Activated CD8-positive, alpha-beta memory T cell treated with anti-CD3 and anti-CD28 coated beads for 1 hour (primary cell): ENCODE data around the gene ZNF670.
A peak's percentile ranks its signal among the peaks of the same experiment; 100 is the strongest.
"Not testable (repeated sequence)": the region's sequence is repeated elsewhere in the genome, so short reads cannot be mapped to it uniquely, and the experiment has no call there.

Source experiments
- DNase-seq, 2 donors: peaks; one replicate each; pipeline ENCODE4 v3.0.0-alpha.2; 2020; ENCODE audit warnings: low read depth in 1 of 2; ENCODE audit errors: extremely low read depth in 1 of 2

The ZNF670 gene

GRCh38 chr1:247078258-247079140 is at the start of gene ZNF670:
Gene ZNF670 (minus strand): TSS chr1:247078811. CDS start chr1:247078596, 215 bp downstream.
- DNase-seq: peak; percentile 62 to 67

- not testable (repeated sequence) for DNase-seq
Observed at GRCh38 chr1:247127519-247128282, 49.1 kb upstream of the ZNF670 start.

DNA sequence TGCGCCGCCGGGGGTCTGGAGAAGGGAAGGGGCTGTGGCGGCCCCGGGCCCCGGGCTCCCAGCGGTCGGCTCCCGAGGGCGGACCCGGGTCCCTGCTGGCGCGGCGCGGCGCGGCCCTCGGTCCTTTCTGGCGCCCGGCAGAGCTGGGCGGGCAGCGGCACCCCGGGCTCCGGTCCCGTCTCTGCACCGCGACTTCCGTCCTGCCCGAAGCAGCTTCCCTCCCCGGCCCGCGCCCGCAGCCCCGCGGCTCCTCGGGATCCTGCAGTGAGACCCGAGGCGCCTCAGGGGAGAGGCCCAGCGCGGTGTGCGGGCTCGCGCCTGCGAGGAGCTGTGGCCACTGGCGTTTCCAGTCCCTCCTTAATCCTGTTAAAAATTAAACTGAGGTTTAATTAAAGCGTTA is 48.0 kb upstream of the ZNF670 start:
- not testable (repeated sequence) for DNase-seq

GRCh38 chr1:247126166-247126565 is 47.6 kb upstream of the ZNF670 start:
- DNase-seq: not testable (repeated sequence)

DNA sequence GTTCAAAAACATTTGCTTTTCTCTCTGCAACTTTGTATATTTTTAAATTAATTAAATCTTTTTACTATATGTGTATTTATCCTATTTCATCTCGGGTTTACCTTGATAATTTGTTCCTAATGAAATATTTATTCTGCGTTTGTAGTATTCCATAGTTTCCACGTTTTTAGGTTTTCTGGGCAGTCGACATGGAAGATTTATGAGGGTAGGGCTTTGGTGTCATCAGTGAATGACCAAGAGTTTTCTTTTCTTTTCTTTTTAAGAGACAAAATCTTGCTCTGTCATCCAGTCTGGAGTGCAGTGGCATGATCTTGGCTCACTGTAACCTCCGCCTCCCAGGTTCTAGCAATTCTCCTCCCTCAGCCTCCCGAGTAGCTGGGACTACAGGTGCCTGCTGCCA is 42.8 kb upstream of the ZNF670 start:
- no peak for DNase-seq

GRCh38 chr1:247120408-247120668 is 41.7 kb upstream of the ZNF670 start:
- not testable (repeated sequence) for DNase-seq

GRCh38 chr1:247119600-247120407 is 41.2 kb upstream of the ZNF670 start:
- DNase-seq: no peak

DNA sequence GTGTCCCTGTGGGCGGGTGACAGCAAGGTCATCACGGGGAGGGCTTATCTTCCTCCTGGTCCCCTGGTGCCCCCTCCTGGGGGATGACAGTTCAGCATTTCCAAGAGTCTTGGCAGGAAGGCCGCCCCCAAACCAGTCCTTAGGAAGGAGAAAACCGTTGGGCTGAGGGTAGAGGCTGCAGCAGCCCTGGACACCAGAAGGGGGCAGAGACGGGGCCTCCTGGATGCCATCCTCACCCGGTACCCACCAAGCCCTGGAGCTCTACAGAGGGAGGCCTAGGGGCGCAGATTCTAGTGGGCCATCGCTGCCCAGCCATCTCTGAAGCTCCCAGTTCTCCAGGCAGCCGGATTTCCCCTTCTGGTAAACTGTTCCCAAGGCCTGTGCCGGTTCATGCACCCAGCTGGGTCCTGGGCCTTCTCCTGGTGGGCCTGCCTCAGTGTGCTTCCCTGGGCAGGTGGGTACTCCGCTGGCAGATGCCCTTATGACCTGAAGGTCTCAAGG is 40.4 kb upstream of the ZNF670 start:
- DNase-seq: no peak

- DNase-seq: no peak
Observed at GRCh38 chr1:247115545-247115944, 36.9 kb upstream of the ZNF670 start.

DNA sequence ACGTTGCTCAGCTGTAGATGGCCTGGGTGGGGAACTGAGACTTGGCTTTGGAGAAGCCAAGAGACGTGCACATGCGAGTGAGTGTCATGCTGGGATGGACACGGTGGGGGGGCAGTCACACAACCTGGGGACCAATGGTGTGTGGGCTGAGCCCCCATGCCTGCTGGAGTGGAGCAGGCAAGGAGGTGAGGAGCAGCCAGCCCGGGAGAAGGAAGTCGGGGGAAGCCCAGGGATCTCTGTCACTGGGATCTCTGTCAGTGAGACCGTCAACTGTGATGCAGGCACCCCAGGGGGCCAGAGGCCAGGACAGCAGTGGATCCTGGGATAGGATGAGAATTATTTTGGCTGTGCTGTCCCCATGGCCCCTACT is 36.5 kb upstream of the ZNF670 start:
- DNase-seq: no peak

DNA sequence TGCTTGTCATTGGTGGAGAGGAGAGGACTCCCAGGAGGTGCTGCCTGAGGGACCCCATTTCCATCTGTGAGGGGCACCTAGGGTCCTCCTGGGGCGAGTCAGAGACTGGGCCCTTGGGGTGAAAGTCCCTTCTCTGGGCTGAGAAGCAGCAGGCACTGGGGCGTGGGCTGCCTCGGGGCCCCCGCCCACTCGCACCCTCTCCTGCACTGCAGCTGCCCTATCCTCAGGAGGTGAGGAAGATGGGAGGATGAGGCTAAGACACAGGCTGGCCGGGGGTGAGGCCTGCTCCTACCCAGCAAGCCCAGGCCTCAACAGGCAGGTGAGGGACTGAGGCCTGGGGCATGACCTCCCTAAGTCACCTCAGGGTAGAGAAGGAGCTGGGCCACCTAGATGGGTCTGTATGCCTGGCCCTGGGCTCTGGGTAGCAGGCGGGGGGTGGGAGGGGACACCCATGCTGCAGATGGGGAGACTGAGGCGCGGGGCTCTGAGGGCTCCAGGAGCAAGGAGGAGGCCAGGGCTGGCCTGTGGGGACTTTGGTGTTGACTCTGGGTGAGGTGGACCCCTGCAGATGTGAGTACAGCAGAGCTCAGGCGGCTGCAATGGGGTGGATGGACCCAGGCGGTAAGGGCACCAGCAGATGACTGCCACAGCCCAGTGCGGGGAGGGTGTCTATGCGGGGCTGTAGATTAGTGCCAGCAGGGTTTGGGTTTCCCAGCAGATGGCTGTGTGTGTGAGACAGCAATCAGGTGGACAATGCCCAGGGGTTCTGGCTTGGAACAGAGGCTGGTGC is 35.9 kb upstream of the ZNF670 start:
- no peak for DNase-seq

- no peak for DNase-seq
Observed at GRCh38 chr1:247113733-247114271, 35.2 kb upstream of the ZNF670 start.

DNA sequence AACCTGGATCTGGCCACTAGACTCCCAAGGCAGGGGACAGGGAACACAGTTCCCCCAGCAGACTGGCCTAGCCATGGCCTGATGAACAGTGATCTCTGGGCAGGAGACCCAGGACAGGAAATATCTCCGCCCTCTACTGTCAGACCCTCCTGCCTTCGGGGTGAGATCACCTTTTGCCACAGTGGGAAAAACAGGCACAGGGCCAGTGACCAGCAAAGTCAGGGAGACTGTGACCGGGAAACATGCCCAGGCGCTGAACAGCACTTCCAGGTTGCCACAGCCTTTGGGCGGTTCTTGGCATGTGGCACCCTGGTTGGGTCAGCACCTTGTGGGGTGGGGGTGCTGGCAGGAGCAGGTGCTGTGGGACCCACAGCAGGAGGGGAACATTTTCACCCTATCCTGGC is 34.5 kb upstream of the ZNF670 start:
- no peak for DNase-seq

DNA sequence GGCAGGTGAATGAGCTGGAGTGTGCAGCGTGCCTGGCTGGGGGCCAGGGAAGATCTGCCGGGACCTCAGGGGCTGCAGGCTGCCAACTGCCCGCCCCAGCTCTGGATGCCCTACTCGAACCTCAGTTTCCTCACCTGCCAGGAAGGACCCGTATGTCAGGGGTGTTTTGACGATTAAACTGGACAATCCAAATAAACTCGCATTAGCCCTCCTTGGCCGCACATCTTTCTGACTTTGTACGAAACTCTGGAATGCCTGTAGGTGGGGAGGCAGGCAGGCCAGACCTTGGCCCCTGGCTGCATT is 33.8 kb upstream of the ZNF670 start:
- no peak for DNase-seq

GRCh38 chr1:247111700-247112478 is 33.3 kb upstream of the ZNF670 start:
- DNase-seq: no peak

GRCh38 chr1:247111259-247111699 is 32.7 kb upstream of the ZNF670 start:
- DNase-seq: no peak

DNA sequence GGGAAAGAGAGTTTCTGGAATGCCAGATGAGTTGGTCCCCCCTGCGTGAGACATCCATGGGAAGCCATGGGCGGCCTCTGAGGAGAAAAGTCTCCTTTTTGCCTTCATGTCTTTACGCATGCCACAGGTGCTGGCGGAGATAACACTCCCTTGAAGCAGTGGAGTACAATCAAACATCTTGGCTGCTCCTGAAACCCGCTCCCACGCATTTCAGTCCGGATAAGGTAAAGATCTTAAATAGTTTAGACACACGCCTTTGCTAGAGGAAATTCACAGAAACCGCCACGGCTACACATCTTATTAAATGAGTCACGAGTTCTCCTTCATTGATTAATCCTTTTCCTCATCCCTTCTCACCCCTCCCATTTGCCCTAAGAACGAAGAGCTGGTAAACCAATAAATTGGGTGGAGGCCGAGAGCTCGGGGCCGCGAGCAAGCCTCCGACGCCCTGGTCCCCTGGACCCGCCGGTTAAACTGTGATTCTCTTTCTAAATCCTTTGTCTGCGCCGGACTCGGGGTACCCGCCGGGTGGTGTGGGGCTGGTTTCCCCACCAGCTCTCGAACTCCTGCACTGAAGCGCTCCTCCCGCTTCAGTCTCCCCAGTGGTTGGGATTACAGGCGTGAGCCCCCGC is 32.1 kb upstream of the ZNF670 start:
- DNase-seq: no peak

DNA sequence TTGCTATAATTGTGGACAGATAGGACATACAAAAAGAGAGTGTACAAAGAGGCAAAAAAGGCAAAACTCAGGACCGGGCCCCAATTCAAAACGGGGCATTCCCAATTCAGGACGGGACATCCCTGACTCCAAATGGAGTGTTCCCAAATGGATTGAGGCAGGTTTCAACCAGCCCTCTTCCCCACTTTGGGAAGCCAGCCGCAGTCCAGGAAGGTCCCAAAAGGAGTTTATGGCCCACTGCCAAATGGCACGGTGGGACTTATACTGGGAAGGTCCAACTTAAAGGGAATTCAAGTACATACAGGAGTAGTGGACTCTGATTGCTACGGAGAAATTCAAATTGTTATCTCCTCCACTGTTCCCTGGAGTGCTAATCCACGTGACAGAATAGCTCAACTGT is 29.1 kb upstream of the ZNF670 start:
- no peak for DNase-seq

- no peak for DNase-seq
Observed at GRCh38 chr1:247105966-247106365, 27.4 kb upstream of the ZNF670 start.
